Uterine smooth muscle cell (primary cell): ENCODE results near the gene COG2. TPM values are rescaled to one million over a fixed set of nuclear protein-coding genes. Genes with fewer than 3 reads are reported as not detected.

Source experiments
- total RNA-seq: library from RNA; depleted of rRNA; stranded (reverse); fragments of >200 nt; gene quantifications from 2 replicates; pipeline ENCODE4 v1.2.3, GENCODE V29; 2014

COG2 gene
- total RNA-seq, result 18.6 and 19.8 TPM in 2 replicates

GRCh38 chr1:230642263-230642959 lies at the start of gene COG2:
COG2 (plus strand) TSS chr1:230642481; CDS start chr1:230642607, 126 bp downstream.

GRCh38 chr1:230713915-230714764 lies 71.9 kb downstream of the COG2 start, which contains the start of gene AGT:
AGT (minus strand) TSS chr1:230714122; CDS start chr1:230710823, 3,299 bp downstream.

Other genes starting within 250 kb of the COG2 start
- 0.11 and 0.12 TPM in 2 replicates for gene PGBD5, start 216.1 kb upstream of the COG2 start, total RNA-seq
- gene AGT, start 71.6 kb downstream of the COG2 start, total RNA-seq, result 0.22 and 0.50 TPM in 2 replicates
- not detected in 2 replicates for gene CAPN9, start 104.9 kb downstream of the COG2 start, total RNA-seq
- gene C1orf198, start 226.0 kb downstream of the COG2 start, total RNA-seq, result 16.7 and 32.9 TPM in 2 replicates